Duodenal mucosa (tissue), 2 donors: Measurements from ENCODE around the gene SASH1.

Experiments used
- H3K27ac ChIP-seq: one replicate; pipeline ENCODE4 v1.7.0; 2013; ENCODE audit warnings: low read depth, low read length
- H3K27me3 ChIP-seq, 2 donors: one replicate each; pipeline ENCODE4 v1.7.0; 2013; ENCODE audit warnings: low read length in 2 of 2, control low read depth in 1 of 2; ENCODE audit not compliant: insufficient read depth in 2 of 2, control insufficient read depth in 1 of 2
- H3K36me3 ChIP-seq, 2 donors: one replicate each; pipeline ENCODE4 v1.7.0; 2013; ENCODE audit warnings: low read length in 2 of 2, control low read depth in 1 of 2; ENCODE audit not compliant: insufficient read depth in 2 of 2, control insufficient read depth in 1 of 2
- H3K4me1 ChIP-seq, 2 donors: one replicate each; pipeline ENCODE4 v1.7.0; 2013; ENCODE audit warnings: low read length in 2 of 2, control low read depth in 1 of 2; ENCODE audit not compliant: insufficient read depth in 2 of 2, control insufficient read depth in 1 of 2
- H3K4me3 ChIP-seq, 2 donors: one replicate each; pipeline ENCODE4 v1.7.0; 2013; ENCODE audit warnings: low read length in 2 of 2, low read depth in 1 of 2
- H3K9ac ChIP-seq, 2 donors: one replicate each; pipeline ENCODE4 v1.7.0; 2013; ENCODE audit warnings: low read length in 2 of 2, low read depth in 1 of 2
- H3K9me3 ChIP-seq, 2 donors: one replicate each; pipeline ENCODE4 v1.7.0; 2013; ENCODE audit warnings: low read length in 2 of 2, control low read depth in 1 of 2; ENCODE audit not compliant: control insufficient read depth in 1 of 2

SASH1 gene

GRCh38 chr6:148443798-148444560 is 101.3 kb downstream of the SASH1 start:
- no peak overlapping the region for H3K9ac ChIP-seq
- no peak overlapping the region for H3K27ac ChIP-seq

GRCh38 chr6:148445116-148445515 is 102.5 kb downstream of the SASH1 start:
- H3K36me3 ChIP-seq = no peaks in the 10 kb centered on the region
- no peak overlapping the region for H3K27ac ChIP-seq
- no peaks in the 10 kb centered on the region for H3K27me3 ChIP-seq
- peaks cover 0 to 9% of the 10 kb centered on the region in 2 donors for H3K4me1 ChIP-seq
- H3K4me3 ChIP-seq = no peak overlapping the region
- no peaks in the 10 kb centered on the region for H3K9me3 ChIP-seq
- no peak overlapping the region for H3K9ac ChIP-seq

More at GRCh38 chr6:148443798-148444560, 101.3 kb downstream of the SASH1 start:
- H3K27me3 ChIP-seq = no peaks in the 10 kb centered on the region
- H3K9me3 ChIP-seq = no peaks in the 10 kb centered on the region
- H3K4me3 ChIP-seq = no peak overlapping the region
- H3K36me3 ChIP-seq = no peaks in the 10 kb centered on the region
- peaks cover 0 to 9% of the 10 kb centered on the region in 2 donors for H3K4me1 ChIP-seq

DNA sequence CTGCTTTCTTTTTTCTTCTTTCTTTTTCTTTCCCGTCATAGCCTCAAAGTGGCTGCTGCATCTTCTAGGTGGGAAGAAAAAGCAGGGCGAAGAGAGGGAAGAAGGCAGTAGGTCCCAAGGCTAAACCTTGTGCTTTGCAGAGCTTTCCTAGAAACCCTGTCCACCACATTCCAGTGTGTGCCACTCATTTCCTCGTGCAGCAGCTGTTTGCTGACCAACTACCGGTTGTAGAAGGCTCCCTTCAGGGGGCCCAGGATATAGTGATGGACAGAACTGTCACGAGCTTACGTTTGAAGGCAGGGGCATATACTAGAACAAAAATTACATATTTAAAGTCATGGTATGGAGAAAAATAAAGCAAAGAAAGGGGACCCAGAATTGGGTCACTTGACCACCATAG is 103.0 kb downstream of the SASH1 start:
- peaks cover 0 to 9% of the 10 kb centered on the region in 2 donors for H3K4me1 ChIP-seq
- H3K4me3 ChIP-seq = no peak overlapping the region
- H3K9ac ChIP-seq = no peak overlapping the region
- H3K9me3 ChIP-seq = no peaks in the 10 kb centered on the region
- no peaks in the 10 kb centered on the region for H3K36me3 ChIP-seq
- H3K27me3 ChIP-seq = no peaks in the 10 kb centered on the region
- no peak overlapping the region for H3K27ac ChIP-seq

- Histone ChIP-seq H3K4me3 (no peak overlapping the region), H3K27me3 (no peaks in the 10 kb centered on the region), H3K27ac (no peak overlapping the region), H3K9me3 (no peaks in the 10 kb centered on the region), H3K9ac (no peak overlapping the region), H3K4me1 (peaks cover 0 to 3% of the 10 kb centered on the region in 2 donors), H3K36me3 (no peaks in the 10 kb centered on the region)
Observed at GRCh38 chr6:148446681-148447080, 104.0 kb downstream of the SASH1 start.

- Histone ChIP-seq H3K4me3 (no peak overlapping the region), H3K4me1 (peaks cover 0 to 3% of the 10 kb centered on the region in 2 donors), H3K9ac (no peak overlapping the region), H3K9me3 (no peaks in the 10 kb centered on the region), H3K27me3 (no peaks in the 10 kb centered on the region), H3K27ac (no peak overlapping the region), H3K36me3 (no peaks in the 10 kb centered on the region)
Observed at GRCh38 chr6:148447521-148448230, 105.0 kb downstream of the SASH1 start.

DNA sequence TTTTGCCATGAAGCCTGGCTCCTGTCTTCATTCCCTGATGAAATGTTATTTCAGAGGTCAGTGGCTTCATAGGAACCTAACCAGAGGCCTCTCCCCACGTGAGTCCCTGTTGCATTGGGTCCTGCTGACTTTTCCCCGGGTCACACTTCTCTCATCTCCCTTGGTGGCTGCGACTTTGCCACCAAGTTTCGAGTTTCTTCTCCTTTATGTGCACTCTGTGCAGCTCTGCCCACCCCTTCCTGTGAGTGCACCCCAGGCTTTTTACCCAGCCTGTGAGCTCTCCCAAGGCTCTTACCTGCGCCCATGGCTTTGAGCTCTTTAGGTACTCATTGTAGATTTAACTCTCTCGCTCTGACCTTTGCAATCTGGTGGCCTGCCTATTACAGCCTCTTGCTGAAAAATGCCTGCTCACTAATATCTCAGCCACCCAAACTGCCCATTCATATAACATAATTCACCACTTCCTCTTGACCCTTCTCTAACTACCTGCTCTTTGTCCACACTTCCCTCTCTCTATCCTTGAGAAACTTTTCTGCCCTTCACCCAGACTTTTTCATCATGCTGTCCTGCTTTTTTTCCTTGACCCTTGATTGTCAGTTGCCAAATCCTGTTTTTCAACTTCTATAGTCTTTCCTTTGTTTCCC is 105.9 kb downstream of the SASH1 start:
- Histone ChIP-seq H3K27ac (no peak overlapping the region), H3K36me3 (no peaks in the 10 kb centered on the region), H3K4me1 (peaks cover 0 to 3% of the 10 kb centered on the region in 2 donors)

DNA sequence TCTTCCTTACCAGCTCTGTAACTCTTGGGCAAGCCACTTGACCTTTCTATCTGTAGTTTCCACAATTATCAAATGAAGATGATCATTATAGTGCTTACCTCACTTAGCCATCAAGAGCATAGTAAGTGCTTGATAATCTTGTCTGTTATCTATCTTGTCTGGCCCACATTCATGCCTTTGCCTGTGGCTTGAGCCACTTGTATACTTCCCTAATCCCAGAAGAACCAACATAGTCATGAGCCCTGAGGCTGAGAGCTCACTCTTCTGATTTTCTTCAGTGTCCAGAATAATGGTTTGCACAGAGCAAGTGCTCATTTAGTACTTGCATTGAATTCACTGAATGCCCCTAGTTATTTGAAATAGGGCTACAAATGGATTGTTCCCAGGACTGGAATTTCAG is 108.2 kb downstream of the SASH1 start:
- no peak overlapping the region for H3K27ac ChIP-seq
- H3K36me3 ChIP-seq = peaks cover 0 to 4% of the 10 kb centered on the region in 2 donors
- H3K9me3 ChIP-seq = no peaks in the 10 kb centered on the region
- no peaks in the 10 kb centered on the region for H3K27me3 ChIP-seq
- H3K9ac ChIP-seq = no peak overlapping the region
- H3K4me3 ChIP-seq = no peak overlapping the region
- H3K4me1 ChIP-seq = peaks cover 0 to 3% of the 10 kb centered on the region in 2 donors

More for the DNA sequence above, 105.9 kb downstream of the SASH1 start:
- Histone ChIP-seq H3K9me3 (no peaks in the 10 kb centered on the region), H3K4me3 (no peak overlapping the region), H3K9ac (no peak overlapping the region), H3K27me3 (no peaks in the 10 kb centered on the region)

- Histone ChIP-seq H3K4me1 (peaks cover 0 to 3% of the 10 kb centered on the region in 2 donors), H3K4me3 (no peak overlapping the region), H3K9me3 (no peaks in the 10 kb centered on the region), H3K27ac (no peak overlapping the region), H3K36me3 (peaks cover 0 to 4% of the 10 kb centered on the region in 2 donors), H3K27me3 (no peaks in the 10 kb centered on the region), H3K9ac (no peak overlapping the region)
Observed at GRCh38 chr6:148451690-148452089, 109.1 kb downstream of the SASH1 start.

DNA sequence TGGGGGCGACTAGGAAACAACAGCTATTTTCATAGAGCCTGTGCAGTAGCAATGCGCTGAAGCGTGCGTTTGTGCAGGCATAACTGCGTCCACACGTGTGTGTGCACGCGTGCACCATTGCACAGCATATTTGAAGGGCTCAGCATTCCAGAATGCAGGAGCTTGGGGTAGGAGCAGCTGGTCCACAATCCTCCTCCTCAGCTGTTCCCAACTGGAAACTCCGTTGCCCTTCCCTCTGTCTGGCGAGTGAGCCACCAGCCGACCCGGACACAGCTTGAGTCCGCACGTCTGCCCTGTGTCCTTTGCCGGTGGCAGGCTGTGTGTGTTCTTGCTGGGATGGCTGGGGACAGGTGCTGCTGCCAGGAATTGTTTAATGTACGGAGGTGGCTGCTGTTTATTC is 110.2 kb downstream of the SASH1 start:
- no peaks in the 10 kb centered on the region for H3K27me3 ChIP-seq
- H3K36me3 ChIP-seq = peaks cover 0 to 4% of the 10 kb centered on the region in 2 donors
- peaks cover 0 to 3% of the 10 kb centered on the region in 2 donors for H3K4me1 ChIP-seq
- no peak overlapping the region for H3K9ac ChIP-seq
- H3K27ac ChIP-seq = no peak overlapping the region
- no peaks in the 10 kb centered on the region for H3K9me3 ChIP-seq
- no peak overlapping the region for H3K4me3 ChIP-seq

- H3K4me1 ChIP-seq = no peaks in the 10 kb centered on the region
- H3K9ac ChIP-seq = no peak overlapping the region
- no peaks in the 10 kb centered on the region for H3K27me3 ChIP-seq
- H3K4me3 ChIP-seq = no peak overlapping the region
- peaks cover 0 to 4% of the 10 kb centered on the region in 2 donors for H3K36me3 ChIP-seq
- no peak overlapping the region for H3K27ac ChIP-seq
- H3K9me3 ChIP-seq = no peaks in the 10 kb centered on the region
Observed at GRCh38 chr6:148453906-148454305, 111.3 kb downstream of the SASH1 start.
